LNCaP clone FGC (cell line): ENCODE results near the gene CDKL4.
"Not testable (repeated sequence)": the region's sequence is repeated elsewhere in the genome, so short reads cannot be mapped to it uniquely, and the experiment has no call there.

Experiments
- DNase-seq: peaks from one replicate; pipeline ENCODE4 v3.0.0-alpha.2; 2011; ENCODE audit warnings: low read depth
- H3K4me3 ChIP-seq: 2 replicates; pipeline ENCODE4 v1.5.1; 2011; ENCODE audit warnings: mild to moderate bottlenecking, low read depth, low read length, control low read depth
- CTCF ChIP-seq: IDR thresholded peaks from 2 replicates; pipeline ENCODE4 v1.5.1; 2012; ENCODE audit warnings: mild to moderate bottlenecking; ENCODE audit not compliant: control insufficient read depth, insufficient read depth; ENCODE audit errors: extremely low read depth

CDKL4 gene

GRCh38 chr2:39247512-39248043 lies 3.8 kb upstream of the CDKL4 start:
- TF ChIP-seq CTCF: no peak
- DNase-seq: no peak
- no peak overlapping the region for H3K4me3 ChIP-seq

- no peak for TF ChIP-seq CTCF
- no peak for DNase-seq
- H3K4me3 ChIP-seq: no peak overlapping the region
Measured at GRCh38 chr2:39246382-39246980, 2.7 kb upstream of the CDKL4 start.

- DNase-seq: not testable (repeated sequence)
Measured at GRCh38 chr2:39244963-39245625, 1.3 kb upstream of the CDKL4 start.

DNA sequence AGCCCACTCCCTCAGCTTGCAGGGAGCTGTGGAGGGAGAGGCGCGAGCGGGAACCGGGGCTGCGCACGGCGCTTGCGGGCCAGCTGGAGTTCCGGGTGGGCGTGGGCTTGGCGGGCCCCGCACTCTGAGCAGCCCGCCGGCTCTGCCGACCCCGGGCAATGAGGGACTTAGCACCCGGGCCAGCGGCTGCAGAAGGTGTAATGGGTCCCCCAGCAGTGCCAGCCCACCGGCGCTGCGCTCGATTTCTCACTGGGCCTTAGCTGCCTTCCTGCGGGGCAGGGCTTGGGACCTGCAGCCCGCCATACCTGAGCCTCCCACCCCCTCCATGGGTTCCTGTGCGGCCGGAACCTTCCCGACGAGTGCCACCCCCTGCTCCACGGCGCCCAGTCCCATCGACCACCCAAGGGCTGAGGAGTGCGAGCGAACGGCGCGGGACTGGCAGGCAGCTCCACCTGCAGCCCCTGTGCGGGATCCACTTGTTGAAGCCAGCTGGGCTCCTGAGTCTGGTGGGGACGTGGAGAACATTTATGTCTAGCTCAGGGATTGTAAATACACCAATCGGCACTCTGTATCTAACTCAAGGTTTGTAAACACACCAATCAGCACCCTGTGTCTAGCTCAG lies 582 bp upstream of the CDKL4 start:
- DNase-seq, H3K4me3 ChIP-seq: not testable (repeated sequence)

More at GRCh38 chr2:39244963-39245625, 1.3 kb upstream of the CDKL4 start:
- not testable (repeated sequence) for H3K4me3 ChIP-seq

DNA sequence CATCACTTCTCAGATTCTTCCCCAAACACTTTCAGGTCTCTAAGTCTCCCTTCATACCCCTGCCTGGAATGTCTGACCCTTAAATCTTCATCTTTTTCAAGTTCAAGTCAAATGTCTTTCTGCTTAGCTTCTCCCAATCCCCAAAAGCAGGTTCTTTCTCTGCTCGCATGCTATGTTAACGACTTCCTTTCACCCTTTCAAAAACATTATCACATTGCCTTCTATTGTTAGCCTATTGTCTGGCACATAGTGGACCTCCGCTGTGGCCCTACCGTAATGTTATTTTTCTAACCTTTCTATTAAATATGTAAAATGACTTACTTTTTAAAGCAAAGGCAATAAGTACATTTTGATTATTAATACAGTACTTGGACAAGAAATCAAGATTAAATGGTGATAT lies 2.2 kb downstream of the CDKL4 start:
- no peak for DNase-seq
- H3K4me3 ChIP-seq: no peak overlapping the region
- no peak for TF ChIP-seq CTCF

DNA sequence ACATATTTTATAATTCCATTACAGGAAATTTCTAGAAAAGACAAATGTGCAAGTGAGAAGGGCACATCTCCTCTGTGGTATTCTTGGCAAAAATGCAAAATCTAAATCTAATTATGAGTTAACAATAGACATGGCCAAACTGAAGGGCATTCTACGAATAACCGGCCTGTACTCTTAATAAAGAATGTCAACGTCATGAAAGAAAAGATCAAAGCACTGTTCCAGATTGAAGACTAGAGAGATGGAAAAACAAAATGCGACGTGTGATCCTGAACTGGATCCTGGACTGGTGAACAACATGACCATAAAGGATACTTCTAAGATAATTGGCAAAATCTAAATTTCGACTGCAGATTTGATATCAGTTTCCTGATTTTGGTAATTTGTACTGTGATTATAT lies 3.0 kb downstream of the CDKL4 start:
- DNase-seq: no peak
- H3K4me3 ChIP-seq: no peak overlapping the region
- no peak for TF ChIP-seq CTCF

GRCh38 chr2:39234754-39235153 lies 9.0 kb downstream of the CDKL4 start:
- H3K4me3 ChIP-seq: no peak overlapping the region
- DNase-seq: no peak
- no peak for TF ChIP-seq CTCF
